Fibroblast of lung (primary cell): ENCODE data around the gene KCNT2.

Source experiments
- CTCF ChIP-seq, 2 donors: IDR thresholded peaks in 1 of 2; conservative IDR thresholded peaks in 1 of 2; 1 replicate in 1 of 2; 2 replicates in 1 of 2; pipeline ENCODE4 v1.5.1; 2011 to 2012; ENCODE audit warnings: low read length in 2 of 2, control low read depth in 1 of 2, inconsistent platforms in 1 of 2, low read depth in 1 of 2, mild to moderate bottlenecking in 1 of 2
- EZH2 ChIP-seq: IDR thresholded peaks from 2 replicates; pipeline ENCODE4 v1.5.1; 2012; ENCODE audit warnings: low read length, control low read depth, mild to moderate bottlenecking; ENCODE audit errors: missing control alignments

GRCh38 chr1:196444634-196445033, 163.6 kb downstream of the KCNT2 start:
- TF ChIP-seq CTCF (conservative IDR thresholded peaks at IDR 0.05 in 1 of 2, IDR thresholded peaks at IDR 0.05 in 1 of 2; ENCODE audit: low read depth in 1 of 2, low read length in 2 of 2), result no peak
- no peak for TF ChIP-seq EZH2
